ENCODE results near the gene AGO1.

AGO1 gene

GRCh38 chr1:35838693-35839245 is 44.2 kb upstream of the AGO1 start:
- Histone ChIP-seq H3K27ac (peak overlapping the region; percentile 29), H3K27me3 (no peaks in the 10 kb centered on the region), H3K4me1 (ENCODE audit: control insufficient read depth in 1 of 2, insufficient read depth in 1 of 2, low read depth in 1 of 2, low read length in 1 of 2) (no peaks in the 10 kb centered on the region), H3K36me3 (peaks cover 100% of the 10 kb centered on the region), H3K9me3 (peaks cover 4% of the 10 kb centered on the region), H3K4me3 (ENCODE audit: low read depth in 1 of 2, low read length in 1 of 2) (no peak overlapping the region)
- TF ChIP-seq CTCF (IDR thresholded peaks at IDR 0.05): no peak

GRCh38 chr1:35844826-35845225 is 38.2 kb upstream of the AGO1 start:
- Histone ChIP-seq H3K9me3 (peaks cover 4% of the 10 kb centered on the region), H3K4me3 (ENCODE audit: low read depth in 1 of 2, low read length in 1 of 2) (no peak overlapping the region), H3K27me3 (no peaks in the 10 kb centered on the region), H3K4me1 (ENCODE audit: control insufficient read depth in 1 of 2, insufficient read depth in 1 of 2, low read depth in 1 of 2, low read length in 1 of 2) (peaks cover 10 to 14% of the 10 kb centered on the region in 2 experiments), H3K27ac (peak overlapping the region; percentile 37), H3K36me3 (peaks cover 89% of the 10 kb centered on the region)
- no peak for TF ChIP-seq CTCF (IDR thresholded peaks at IDR 0.05)

- no peak for TF ChIP-seq CTCF (IDR thresholded peaks at IDR 0.05)
- H3K4me1 ChIP-seq (ENCODE audit: control insufficient read depth in 1 of 2, insufficient read depth in 1 of 2, low read depth in 1 of 2, low read length in 1 of 2): peaks cover 10 to 14% of the 10 kb centered on the region in 2 experiments
- H3K9me3 ChIP-seq: peaks cover 4% of the 10 kb centered on the region
- no peaks in the 10 kb centered on the region for H3K27me3 ChIP-seq
- H3K27ac ChIP-seq: no peak overlapping the region
- peaks cover 89% of the 10 kb centered on the region for H3K36me3 ChIP-seq
- no peak overlapping the region for H3K4me3 ChIP-seq (ENCODE audit: low read depth in 1 of 2, low read length in 1 of 2)
Measured at GRCh38 chr1:35845766-35846165, 37.2 kb upstream of the AGO1 start.

GRCh38 chr1:35847935-35848565 is 35.0 kb upstream of the AGO1 start:
- no peak for TF ChIP-seq CTCF (IDR thresholded peaks at IDR 0.05)

GRCh38 chr1:35850051-35850450 is 33.0 kb upstream of the AGO1 start:
- Histone ChIP-seq H3K27me3 (no peaks in the 10 kb centered on the region), H3K9me3 (no peaks in the 10 kb centered on the region), H3K4me1 (ENCODE audit: control insufficient read depth in 1 of 2, insufficient read depth in 1 of 2, low read depth in 1 of 2, low read length in 1 of 2) (peaks cover 10 to 14% of the 10 kb centered on the region in 2 experiments), H3K27ac (no peak overlapping the region), H3K4me3 (ENCODE audit: low read depth in 1 of 2, low read length in 1 of 2) (no peak overlapping the region), H3K36me3 (peaks cover 91% of the 10 kb centered on the region)
- no peak for TF ChIP-seq CTCF (IDR thresholded peaks at IDR 0.05)

More at GRCh38 chr1:35847935-35848565, 35.0 kb upstream of the AGO1 start:
- Histone ChIP-seq H3K36me3 (peaks cover 89% of the 10 kb centered on the region), H3K4me1 (ENCODE audit: control insufficient read depth in 1 of 2, insufficient read depth in 1 of 2, low read depth in 1 of 2, low read length in 1 of 2) (peaks cover 10 to 14% of the 10 kb centered on the region in 2 experiments), H3K27me3 (no peaks in the 10 kb centered on the region), H3K27ac (peak overlapping the region; percentile 72), H3K9me3 (no peaks in the 10 kb centered on the region), H3K4me3 (ENCODE audit: low read depth in 1 of 2, low read length in 1 of 2) (peak overlapping the region; percentile 5 to 6)

Data from neutrophil (primary cell).